Measurements from ENCODE around the gene SLC39A11.

SLC39A11 gene

DNA sequence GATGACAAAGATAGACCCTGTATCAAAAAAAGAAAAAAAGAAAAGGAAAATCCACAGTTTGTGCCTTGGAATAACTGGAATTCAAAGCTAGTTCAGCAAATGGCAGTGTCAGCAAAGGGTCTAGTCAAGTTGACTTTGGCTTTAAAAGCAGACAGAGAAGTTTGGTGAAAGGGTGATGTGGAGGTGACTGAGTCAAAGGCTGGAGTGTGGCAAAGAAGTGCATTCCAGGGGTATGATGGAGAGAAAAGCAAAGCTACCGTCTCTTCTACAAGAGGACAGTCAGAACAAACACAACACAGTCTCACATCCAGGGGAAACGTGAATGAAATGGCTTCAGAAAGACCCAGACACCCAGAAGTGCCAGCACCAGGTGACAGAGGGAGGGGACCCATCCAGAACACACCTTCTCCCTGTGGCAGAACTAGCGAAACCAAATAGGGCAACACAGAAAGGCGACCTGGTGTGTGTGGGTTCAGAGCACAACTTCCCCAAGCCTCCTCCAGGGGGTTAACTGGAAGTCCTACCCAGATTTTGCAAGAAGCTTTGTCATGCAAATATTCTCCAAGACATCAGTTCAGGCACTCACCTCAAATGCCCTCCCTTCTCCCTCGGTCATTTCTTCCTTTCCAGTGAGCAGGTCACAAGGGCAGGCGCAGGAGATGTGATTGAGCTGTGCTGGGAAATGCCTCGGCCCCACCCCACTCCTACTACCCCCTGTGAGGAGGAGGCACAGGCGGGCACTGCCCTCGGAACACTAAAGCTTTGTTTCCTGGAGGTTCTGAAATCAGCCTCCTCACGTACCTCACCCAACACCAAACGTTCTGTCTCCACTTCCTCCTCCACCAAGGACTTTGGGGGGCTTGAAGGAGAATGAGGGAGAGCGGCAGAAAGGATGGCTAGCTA, 489.7 kb downstream of the SLC39A11 start:
- Histone ChIP-seq H2AFZ (ENCODE audit: low read depth, low read length) (no peak overlapping the region), H3K4me1 (ENCODE audit: insufficient read depth, low read length) (peaks cover 13% of the 10 kb centered on the region), H3K9me3 (ENCODE audit: low read length) (no peaks in the 10 kb centered on the region), H3K27me3 (ENCODE audit: insufficient read depth, low read length) (no peaks in the 10 kb centered on the region), H3K36me3 (ENCODE audit: insufficient read depth, low read length) (no peaks in the 10 kb centered on the region), H3K4me3 (ENCODE audit: low read length) (no peak overlapping the region)

DNA sequence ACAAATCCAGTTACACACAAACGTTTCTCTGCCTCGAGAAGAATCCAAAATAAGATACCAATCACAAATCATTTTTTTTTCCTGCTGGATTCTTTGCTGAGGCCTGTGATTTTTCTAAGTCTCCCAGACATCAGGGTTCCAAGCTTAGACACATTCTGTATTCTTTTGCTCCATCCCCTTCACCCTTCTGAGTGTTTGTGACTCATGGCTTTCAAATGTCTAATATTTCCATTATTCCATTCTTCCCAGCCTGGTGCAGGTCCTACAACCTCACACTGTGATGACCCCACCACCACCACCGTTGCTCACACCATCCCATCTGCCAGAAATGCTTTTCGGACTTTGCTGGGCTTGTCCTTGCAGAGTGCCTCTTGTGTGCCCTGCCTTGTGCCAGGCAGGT, 491.6 kb downstream of the SLC39A11 start:
- Histone ChIP-seq H3K36me3 (ENCODE audit: insufficient read depth, low read length) (no peaks in the 10 kb centered on the region), H2AFZ (ENCODE audit: low read depth, low read length) (no peak overlapping the region), H3K9me3 (ENCODE audit: low read length) (no peaks in the 10 kb centered on the region), H3K27me3 (ENCODE audit: insufficient read depth, low read length) (no peaks in the 10 kb centered on the region), H3K4me3 (ENCODE audit: low read length) (no peak overlapping the region), H3K4me1 (ENCODE audit: insufficient read depth, low read length) (peaks cover 13% of the 10 kb centered on the region)

DNA sequence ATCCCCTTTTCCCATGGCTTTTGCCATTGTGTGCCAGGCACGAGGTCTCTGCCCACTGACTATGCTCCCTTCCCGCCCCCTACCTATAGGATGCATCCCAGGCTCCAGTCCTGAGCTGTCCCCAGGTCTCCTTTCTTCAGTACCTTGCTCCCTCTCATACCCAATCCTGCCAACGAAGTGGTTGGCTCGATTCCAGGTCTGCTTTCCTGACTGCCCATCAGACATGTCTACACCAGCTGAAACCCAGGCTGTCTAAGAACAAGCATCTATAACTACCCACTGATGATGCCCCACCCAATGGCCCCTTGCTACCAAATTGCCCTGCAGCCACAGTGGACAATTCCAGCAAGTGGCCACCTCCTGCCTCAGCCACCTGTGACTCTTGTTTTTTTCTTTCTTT, 492.6 kb downstream of the SLC39A11 start:
- Histone ChIP-seq H3K27me3 (ENCODE audit: insufficient read depth, low read length) (no peaks in the 10 kb centered on the region), H2AFZ (ENCODE audit: low read depth, low read length) (no peak overlapping the region), H3K4me3 (ENCODE audit: low read length) (no peak overlapping the region), H3K4me1 (ENCODE audit: insufficient read depth, low read length) (peaks cover 13% of the 10 kb centered on the region), H3K36me3 (ENCODE audit: insufficient read depth, low read length) (no peaks in the 10 kb centered on the region), H3K9me3 (ENCODE audit: low read length) (no peaks in the 10 kb centered on the region)

DNA sequence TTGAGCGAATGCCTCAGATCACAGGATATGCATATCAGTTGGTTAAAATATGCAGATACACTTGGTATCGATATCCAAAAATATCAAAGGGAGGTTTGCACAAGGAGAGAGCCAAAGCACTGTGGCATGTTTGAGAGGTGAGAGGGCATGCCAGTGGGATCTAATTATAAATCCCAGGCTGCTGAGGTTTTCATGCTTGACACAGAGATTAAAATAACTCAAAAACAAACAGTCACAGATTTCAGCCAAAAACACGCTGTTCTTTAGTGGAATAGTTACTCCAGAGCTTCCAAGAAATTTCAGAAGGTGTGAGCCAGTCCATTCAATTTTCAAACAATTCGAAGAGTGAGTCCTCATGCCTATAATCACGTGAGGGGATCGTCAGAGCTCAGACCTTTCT, 493.8 kb downstream of the SLC39A11 start:
- H2AFZ ChIP-seq (ENCODE audit: low read depth, low read length) = no peak overlapping the region
- no peaks in the 10 kb centered on the region for H3K36me3 ChIP-seq (ENCODE audit: insufficient read depth, low read length)
- peaks cover 13% of the 10 kb centered on the region for H3K4me1 ChIP-seq (ENCODE audit: insufficient read depth, low read length)
- H3K27me3 ChIP-seq (ENCODE audit: insufficient read depth, low read length) = no peaks in the 10 kb centered on the region
- H3K9me3 ChIP-seq (ENCODE audit: low read length) = no peaks in the 10 kb centered on the region
- no peak overlapping the region for H3K4me3 ChIP-seq (ENCODE audit: low read length)

DNA sequence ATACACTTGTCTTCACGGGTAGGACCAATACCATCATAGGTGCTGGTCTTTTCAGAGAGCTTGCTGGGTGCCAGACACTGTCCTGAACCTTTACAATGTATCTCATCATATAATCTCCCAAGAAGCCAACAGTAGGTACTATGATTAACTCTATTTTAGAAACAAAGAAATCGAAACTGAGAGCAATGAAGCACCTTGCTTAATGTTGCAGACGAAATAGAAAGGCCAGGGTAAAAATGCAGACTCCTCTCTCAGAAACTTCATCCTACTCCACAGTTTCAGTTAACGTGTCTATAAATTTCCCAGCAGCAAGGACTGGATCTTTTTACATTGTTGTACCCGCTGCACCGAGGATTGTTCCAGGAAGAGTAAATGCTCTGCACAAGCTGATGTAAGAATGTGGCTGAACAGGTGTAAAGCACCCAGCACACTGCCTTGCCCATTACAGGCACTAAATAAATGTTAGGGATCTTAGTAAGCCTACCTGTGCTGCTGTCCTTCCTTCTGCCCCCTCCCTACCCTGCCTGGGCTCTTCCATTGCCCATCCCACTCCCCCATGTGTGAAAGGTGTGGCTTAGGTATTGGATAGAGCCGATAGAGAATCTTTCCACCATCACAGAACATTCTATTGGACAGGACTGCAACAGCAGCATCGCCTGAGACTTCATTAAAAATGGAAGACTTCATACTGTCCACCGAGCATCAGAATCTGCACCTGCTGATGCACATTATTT, 495.0 kb downstream of the SLC39A11 start:
- Histone ChIP-seq H3K4me1 (ENCODE audit: insufficient read depth, low read length) (peaks cover 2% of the 10 kb centered on the region), H3K27me3 (ENCODE audit: insufficient read depth, low read length) (no peaks in the 10 kb centered on the region), H2AFZ (ENCODE audit: low read depth, low read length) (no peak overlapping the region), H3K4me3 (ENCODE audit: low read length) (no peak overlapping the region), H3K36me3 (ENCODE audit: insufficient read depth, low read length) (no peaks in the 10 kb centered on the region), H3K9me3 (ENCODE audit: low read length) (no peaks in the 10 kb centered on the region)

All from neuron (in vitro differentiated cells).